Stimulated activated CD8-positive, alpha-beta memory T cell treated with anti-CD3 and anti-CD28 coated beads, Interleukin-7, amount 100 ng/mL, for 1 hour (primary cell): ENCODE data around the gene CCDC127.
"Not testable (repeated sequence)": the region's sequence is repeated elsewhere in the genome, so short reads cannot be mapped to it uniquely, and the experiment has no call there.

Experiments
- DNase-seq, 2 donors: peaks; one replicate each; pipeline ENCODE4 v3.0.0-alpha.2; 2020; ENCODE audit warnings: low read depth in 2 of 2

CCDC127 gene

DNA sequence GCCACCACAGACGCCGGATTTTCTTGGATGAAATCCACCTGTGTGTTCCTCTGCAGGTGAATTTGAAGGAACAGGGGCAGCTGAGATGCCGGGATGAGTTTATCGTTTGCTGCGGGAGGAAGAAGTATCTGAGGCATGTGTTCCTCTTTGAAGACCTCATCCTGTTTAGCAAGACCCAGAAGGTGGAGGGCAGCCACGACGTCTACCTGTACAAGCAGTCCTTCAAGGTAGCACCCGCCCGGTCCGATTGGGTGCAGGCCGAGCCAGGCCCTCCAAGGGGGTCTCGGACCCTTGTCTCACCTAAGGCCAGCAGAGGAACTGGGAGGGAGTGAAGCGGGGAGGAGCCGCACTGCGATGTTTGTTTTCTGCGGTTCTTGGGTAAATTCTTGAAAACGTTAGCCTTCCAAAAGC is 45.1 kb downstream of the CCDC127 start:
- DNase-seq = no peak

GRCh38 chr5:172421-172820 is 45.5 kb downstream of the CCDC127 start:
- DNase-seq = no peak

DNA sequence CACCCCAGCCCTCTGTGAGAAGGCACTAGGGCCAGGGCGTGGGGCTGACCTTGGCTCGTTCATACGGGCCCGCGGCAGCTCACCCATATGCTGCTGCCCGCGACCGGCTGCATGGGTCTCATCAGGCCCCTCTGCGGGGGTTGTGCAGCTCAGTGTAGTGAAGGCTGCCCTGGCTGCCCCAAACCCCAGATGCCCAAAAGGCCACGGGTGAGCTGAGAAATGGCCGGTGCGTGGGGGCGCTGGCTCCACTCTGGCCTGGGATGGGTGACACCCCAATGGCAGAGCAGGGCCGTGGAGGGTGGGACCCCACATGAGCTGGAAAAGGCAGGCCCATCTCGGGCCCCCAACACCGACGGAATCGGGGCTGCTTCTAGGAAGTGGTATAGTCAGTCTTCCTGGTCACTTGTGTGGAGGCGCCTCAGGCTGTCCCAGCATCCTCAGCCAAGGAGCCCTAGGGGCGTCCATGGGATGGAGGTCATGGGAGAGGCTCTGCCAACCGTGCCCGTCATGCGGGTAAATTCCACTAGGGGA is 46.1 kb downstream of the CCDC127 start:
- no peak for DNase-seq

DNA sequence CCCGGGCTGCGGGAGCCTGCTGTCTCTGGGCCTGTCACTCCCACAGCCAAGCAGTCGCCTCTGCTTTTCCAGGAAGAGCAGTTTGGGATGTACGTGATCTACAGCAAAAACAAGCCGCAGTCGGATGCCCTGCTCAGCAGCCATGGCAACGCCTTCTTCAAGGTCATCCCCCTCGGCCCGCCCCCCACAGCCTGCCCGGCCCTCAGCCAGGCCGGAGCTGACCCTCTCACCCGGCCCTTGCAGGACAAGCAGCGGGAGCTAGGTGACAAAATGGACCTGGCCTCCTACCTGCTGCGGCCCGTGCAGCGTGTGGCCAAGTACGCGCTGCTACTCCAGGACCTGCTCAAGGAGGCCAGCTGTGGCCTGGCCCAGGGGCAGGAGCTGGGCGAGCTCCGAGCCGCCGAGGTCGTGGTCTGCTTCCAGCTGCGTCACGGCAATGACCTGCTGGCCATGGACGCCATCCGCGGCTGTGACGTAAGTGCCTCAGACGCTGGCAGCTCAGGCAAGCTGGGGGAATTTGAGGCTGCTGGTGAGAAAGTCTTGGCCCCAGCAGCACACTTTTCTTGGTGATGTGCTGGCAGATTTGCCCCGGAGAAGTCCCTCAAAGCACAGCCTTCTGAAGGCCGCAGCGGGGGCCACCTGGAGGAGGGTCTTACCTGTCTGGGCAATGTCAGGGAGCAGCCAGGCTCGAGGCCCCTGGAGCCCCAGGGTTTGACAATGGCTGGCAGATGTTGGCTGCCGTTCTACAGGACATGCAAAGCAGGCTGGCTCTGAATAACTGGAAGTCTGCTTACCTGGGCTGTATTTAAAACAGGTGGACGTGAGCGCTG is 46.8 kb downstream of the CCDC127 start:
- DNase-seq = no peak

GRCh38 chr5:169728-170094 is 48.2 kb downstream of the CCDC127 start:
- DNase-seq = no peak

GRCh38 chr5:169071-169727 is 48.8 kb downstream of the CCDC127 start:
- no peak for DNase-seq

GRCh38 chr5:167982-168660 is 49.8 kb downstream of the CCDC127 start:
- no peak for DNase-seq

DNA sequence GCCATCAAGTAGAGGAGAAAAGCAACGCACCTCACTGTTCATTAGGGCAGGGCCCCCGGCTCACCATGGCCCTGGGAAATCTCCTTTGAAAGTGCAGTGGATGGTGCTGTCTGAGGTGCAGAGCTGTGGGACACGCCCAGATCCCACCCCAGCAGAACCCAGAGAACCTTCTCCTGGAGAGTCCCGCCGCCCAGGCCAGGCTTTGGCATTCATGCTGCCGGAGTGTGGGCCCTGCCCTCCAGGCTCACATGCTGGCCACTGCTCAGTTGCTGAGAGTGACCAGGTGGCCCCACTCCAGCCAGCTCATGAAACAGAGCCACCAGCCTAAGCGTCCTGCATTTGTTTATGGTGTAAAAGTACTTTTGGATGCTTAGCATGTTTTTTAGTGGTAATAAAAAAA is 50.4 kb downstream of the CCDC127 start:
- DNase-seq = no peak

DNA sequence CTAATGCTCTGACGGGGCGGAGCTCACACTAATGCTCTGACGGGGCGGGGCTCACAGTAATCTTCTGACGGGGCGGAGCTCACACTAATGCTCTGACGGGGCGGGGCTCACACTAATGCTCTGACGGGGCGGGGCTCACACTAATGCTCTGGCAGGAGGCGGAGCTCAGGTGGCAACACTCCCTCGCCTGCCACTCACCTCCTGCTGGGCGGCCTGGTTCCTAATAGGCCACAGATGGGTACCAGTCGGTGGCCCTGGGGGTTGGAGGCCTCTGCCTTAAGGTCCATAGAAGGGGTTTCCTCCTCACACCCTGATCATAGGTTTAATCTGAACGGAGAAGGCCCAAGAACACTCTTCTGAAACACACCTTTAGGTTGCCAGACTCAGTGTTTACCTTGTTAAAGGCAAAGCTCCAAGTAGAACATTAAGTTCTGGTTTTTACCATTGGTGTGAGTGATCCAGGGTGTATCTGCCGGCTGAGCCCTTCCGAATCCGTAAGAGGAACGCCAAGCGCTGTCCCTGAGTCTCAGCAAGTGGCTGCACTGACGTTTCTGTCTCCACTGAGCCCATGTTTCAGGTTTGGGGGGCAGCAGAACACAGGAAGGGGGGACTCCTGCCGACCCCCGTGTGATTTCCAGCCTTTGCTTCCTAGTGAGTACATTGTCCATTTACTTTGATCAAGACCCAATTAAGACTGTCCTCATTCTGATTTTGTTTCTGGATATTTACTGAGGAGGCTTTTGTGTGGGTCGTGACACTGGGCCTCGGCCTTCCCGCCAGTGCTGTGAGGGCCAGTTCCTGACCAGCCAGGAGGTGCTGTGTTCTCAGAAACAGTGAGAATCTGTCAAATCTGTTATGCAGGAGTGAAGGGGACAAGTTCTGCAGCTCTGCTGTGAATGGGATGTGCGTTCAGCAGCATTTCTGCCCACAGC is 51.2 kb downstream of the CCDC127 start:
- DNase-seq = no peak

- not testable (repeated sequence) for DNase-seq
Observed at GRCh38 chr5:164783-165182, 53.2 kb downstream of the CCDC127 start.

- no peak for DNase-seq
Observed at GRCh38 chr5:164244-164643, 53.7 kb downstream of the CCDC127 start.

- DNase-seq = no peak
Observed at GRCh38 chr5:163841-164240, 54.1 kb downstream of the CCDC127 start.

- DNase-seq = no peak
Observed at GRCh38 chr5:163338-163620, 54.7 kb downstream of the CCDC127 start.

GRCh38 chr5:162565-163337 is 55.2 kb downstream of the CCDC127 start:
- no peak for DNase-seq

- DNase-seq = no peak
Observed at GRCh38 chr5:162190-162564, 55.8 kb downstream of the CCDC127 start.

GRCh38 chr5:161803-162110 is 56.2 kb downstream of the CCDC127 start:
- DNase-seq = no peak

- DNase-seq = no peak
Observed at GRCh38 chr5:160921-161802, 56.8 kb downstream of the CCDC127 start.

DNA sequence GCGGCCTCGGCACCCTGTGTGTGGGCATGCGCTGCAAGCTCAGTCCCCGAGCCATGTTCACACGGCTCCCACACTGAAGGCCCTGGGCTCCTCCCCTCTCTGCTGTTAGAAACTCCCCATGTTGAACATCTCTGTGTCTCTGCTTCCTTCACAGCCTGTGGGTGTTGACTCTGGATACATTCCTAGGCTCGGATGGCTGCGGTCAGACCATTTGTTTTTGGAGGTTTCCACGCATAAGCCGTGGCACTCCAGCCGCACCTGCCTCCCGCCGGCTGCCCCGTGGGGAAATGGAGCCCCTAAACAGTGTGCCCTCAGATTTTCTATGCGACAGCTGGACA is 57.8 kb downstream of the CCDC127 start:
- DNase-seq = no peak

- no peak for DNase-seq
Observed at GRCh38 chr5:159448-160172, 58.3 kb downstream of the CCDC127 start.
